Dedifferentiated amniotic fluid mesenchymal stem cell (primary cell): ENCODE measurements around the gene PBXIP1.
A peak's percentile ranks its signal among the peaks of the same experiment; 100 is the strongest.

ENCODE experiments used
- DNase-seq: peaks from one replicate; pipeline ENCODE4 v3.0.0-alpha.2; 2016; ENCODE audit errors: extremely low spot score

Gene PBXIP1

DNA sequence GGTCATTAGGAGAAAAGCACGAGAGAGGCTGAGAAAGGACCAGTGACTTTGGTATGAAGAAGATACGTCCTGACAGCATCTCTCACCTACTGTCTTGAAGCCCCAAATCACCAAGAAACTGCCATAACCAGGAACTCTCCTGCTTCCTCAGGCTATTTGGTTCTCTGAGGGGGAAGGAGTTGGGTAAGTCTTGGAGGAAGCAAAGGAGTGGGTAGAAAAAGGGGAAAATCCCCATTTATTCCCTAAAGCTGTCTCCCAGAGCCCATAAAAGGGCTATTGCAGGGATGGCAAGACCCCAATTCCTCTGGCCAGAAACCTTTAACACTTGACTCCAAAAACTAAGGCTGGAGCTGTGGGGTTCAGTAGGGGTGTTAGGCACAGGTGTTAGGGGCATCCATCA, 2.1 kb upstream of the PBXIP1 start:
- no peak for DNase-seq

DNA sequence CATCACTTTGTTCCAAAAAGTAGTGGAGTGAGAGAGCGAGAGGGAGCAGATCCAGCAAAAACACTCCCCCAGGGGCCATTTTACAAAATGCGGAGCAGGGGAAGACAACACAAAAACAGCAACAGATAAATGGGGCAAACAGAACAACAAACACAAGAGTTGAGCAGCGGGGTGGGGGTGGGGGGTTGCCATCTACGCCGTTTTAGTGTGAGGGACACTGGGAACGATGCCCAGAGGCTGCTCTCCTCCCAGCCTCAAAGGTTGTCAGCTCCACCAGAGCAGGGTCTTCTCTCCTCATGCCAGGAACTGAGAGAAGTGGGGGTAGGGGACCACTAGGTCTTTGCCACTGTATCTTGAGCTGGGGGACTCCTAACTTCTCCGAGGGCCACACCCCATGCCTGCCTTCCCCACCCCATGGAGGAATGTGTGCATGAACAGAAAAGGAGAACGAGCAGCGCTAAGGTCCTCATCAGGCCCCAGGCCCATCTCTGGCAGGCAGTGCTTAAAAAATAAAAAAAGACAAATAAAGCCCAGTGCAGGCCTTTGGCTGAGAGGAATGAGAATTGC, 1.3 kb upstream of the PBXIP1 start:
- no peak for DNase-seq

- DNase-seq: no peak
Observed at GRCh38 chr1:154956544-154956941, 644 bp upstream of the PBXIP1 start.

GRCh38 chr1:154955039-154955717, 721 bp downstream of the PBXIP1 start:
- peak; percentile 58 for DNase-seq

DNA sequence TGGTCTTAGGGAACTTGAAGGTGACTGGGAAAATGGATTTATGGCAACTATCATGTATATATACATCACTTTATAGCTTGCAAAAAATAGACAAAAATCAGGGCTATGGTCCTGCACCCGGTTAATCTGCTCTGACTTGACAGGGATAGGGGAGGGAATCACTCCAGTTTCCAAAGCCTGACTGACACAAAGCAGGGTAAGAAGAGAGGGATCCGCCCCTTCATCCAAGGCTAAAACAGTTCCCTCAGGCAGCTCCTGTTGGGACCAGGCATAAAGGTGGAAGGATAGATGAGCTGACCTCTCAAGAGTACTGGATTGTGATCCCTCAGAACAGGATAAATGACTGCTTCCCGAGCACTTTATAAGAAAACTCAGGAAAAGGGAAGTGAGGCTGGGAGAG, 1.4 kb downstream of the PBXIP1 start:
- no peak for DNase-seq

DNA sequence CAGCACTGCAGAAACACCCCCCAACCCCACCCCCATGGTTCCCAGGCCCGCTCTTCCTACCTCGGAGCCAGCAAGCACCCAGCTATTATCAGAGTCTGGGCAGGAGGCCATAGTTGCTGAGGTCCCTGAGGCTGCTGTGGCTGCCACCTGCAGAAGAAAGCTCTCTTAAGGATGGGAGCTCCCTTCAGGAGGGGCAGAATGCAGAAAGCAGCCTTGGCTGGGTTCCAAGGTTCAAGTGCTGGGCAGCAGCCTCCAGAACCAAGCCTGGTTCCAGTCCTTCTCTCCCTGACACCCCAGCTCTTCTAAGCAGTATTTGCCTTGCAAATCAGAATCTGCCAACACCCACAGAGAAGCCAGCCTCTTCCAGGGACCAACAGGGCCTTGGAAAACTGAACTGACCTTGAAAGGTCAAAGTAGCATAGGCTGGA, 2.3 kb downstream of the PBXIP1 start:
- no peak for DNase-seq

DNA sequence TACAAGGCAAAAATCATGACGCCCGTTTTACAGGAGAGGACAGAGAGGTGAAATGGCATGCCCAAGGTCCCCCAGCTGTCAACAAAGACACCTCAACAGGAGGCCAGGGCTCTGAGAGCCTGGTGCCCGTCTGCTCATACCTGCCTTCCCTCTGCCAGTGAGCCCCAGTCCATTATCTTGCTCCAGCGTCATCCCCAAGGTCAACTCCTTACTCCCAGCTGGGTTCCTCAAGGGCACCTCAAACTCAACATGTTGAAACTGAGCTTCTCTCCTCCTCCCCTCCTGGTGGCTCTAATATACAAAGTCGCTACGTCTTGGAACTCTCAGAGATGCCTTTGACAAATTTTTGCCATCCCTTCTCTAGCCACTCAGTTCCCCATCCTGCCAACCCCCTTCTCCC, 3.2 kb downstream of the PBXIP1 start:
- DNase-seq: no peak

DNA sequence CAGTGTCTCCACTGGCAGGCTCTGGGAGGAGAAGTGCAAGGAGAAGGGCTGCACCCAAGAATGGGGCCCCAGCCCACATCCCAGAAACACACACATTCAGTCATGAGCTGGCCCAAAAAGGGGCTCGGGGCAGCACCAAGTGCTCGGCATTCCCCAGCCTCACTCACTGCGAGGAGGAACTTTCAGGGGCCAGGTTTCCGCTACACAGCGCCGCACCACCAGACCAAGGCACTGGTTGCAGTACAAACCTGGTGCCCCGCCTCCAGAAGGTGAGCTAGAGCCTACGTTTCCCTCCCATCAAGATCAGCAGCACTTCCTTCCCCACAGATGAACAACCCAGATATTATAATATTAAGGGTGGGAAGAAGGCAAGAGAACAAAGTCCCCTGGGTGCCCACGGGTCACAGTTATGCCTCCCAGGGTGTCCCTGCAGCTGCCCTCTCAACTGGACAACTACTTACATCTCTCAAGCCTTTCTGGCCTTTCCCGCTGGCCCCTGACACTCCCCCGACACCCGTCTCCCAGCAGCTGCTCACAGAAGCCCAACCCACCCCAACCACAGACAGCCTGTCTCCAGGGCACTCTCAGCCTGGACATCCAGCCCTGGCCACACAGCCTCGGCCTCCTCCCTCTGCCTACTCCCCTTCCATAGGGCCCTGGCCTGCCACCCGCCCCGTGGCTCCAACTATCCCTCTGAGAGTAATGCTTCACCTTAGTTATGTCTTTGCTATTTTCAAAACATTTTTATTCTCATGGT, 3.8 kb downstream of the PBXIP1 start:
- no peak for DNase-seq

DNA sequence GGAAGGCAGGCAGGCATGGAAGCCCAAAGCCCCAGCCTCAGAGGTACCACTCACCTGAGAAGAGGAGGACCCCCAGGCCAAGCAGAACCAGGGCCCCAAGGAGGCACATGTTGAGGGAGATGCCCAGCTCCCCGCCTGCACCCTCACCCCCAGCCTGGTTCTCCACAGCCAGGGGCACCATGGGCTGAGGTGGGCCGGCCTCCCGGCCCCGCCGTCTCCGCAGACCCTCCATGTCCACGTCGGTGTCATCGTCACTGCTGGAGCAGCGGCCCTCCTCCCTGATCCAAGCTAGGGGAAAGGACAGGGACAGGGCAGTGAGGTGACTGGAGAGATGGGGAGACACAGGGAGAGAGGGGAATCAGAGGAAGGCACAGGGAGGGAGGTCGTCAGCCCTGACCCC, 7.8 kb downstream of the PBXIP1 start:
- DNase-seq: no peak

DNA sequence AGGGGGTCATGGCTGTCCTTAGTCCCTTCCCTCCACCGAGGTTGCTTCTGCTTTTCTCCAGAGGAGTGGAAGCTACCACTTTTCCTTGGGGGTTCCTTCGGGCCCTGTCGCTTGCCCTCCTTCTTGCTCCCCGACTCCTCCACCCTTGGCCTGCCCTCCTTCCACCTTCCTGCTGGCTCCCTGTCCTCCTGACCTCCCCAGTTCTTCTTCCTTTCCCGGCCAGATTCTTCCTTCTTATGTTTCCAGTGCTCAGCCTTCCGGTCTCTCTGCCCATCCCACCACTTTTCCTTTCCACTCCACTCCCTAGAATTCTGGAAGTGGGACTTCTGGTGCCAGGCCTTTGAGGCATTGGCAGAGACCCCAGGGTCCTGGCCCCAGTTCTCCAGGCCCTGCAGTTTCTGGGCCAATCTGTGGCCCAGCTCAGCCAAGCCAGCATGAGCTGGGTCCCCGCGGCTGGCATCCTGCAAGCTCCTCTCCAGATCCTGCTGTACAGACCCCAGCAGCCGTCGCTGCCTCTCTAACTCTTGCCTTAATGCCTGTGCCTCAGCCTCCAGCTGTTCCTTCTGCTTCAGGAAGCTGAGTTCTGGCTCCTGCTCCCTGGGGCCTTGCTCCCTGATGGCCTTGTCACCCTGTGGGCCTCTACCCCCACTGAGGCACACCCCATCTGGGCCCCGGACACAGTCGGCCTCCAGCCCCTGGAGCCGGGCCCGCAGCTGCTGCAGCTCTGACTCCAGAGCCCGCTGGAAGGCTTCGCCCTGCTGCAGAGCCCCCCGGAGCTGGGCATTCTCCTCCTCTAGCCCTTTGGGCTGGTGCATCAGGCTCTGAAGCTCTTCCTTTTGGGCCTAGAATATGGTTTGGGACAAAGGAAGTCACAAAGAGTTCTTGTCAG, 9.7 kb downstream of the PBXIP1 start:
- DNase-seq: no peak

DNA sequence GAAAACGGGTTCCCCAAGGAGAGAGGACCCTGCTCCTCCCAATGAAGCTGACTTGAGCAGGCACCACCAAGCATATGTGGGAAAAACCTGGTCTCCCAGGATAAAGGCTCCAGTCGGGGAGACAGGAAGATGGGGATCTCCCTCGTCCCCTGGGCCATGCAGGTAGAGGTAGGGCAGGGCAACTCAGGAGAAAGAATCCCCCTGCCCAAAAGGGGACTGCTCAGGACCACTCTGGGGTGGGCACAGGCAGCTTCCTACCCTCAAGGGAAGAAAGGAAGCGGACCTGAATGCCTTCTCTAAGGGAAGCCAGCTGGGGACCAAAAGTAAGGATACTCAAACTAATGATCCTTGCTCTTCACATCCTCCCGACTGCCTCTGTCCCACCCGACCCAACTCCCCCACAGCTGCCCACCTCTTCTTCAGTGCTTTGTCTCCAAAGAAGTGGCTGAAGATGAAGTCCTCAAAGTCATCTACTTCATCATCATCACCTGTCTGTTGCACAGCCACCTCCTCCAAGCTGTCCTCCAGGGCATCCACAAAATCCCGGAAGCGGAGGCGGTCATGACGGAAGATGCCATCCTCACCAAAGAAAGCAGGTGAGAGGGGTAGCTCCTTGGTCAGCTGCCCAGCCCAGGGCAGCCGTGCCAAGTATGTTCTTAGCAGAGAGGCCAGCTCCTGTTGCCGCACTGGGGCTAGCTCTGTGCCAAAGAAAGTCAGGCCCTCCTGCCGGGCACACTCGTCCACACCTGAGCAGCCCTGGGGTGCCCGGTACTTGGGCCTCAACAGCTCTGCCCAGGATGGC, 10.5 kb downstream of the PBXIP1 start:
- no peak for DNase-seq

DNA sequence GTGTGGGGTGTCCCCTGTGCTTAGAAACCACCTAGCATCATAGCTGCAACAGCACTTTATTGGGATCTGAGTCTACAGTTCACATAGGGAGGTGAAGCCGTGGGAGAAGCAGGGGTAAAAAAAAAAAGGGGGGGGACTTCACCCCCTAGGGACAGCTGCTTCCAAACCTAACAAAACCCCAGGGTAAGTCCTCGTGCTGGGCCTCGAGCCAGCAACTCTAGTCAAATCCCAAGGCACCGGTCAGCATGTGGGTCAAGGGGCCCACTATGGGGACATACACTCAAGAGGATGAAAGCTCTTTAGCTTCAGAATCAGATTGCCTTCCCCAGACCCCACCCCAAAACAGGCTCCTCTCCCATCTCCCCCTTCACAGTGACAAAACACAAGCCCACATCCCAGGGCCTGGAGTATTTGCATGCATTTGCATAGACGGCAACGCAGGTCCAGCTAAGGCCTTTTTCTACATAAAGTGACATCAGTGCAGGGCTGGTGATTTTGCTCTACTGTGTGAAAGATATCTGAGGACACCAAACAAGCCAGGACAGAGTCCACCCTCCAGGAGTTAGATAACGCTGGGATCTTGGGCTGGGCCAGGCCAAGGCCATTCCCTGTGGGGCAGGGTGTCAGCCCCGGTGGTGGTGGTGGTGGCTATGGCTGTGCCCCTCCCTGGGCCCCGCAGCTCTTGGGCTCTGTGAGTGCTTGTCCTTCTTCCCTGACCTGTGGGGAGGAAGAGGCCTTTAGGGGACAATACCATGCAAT, 11.3 kb downstream of the PBXIP1 start:
- DNase-seq: no peak

GRCh38 chr1:154943649-154944400, 12.1 kb downstream of the PBXIP1 start:
- DNase-seq: no peak

DNA sequence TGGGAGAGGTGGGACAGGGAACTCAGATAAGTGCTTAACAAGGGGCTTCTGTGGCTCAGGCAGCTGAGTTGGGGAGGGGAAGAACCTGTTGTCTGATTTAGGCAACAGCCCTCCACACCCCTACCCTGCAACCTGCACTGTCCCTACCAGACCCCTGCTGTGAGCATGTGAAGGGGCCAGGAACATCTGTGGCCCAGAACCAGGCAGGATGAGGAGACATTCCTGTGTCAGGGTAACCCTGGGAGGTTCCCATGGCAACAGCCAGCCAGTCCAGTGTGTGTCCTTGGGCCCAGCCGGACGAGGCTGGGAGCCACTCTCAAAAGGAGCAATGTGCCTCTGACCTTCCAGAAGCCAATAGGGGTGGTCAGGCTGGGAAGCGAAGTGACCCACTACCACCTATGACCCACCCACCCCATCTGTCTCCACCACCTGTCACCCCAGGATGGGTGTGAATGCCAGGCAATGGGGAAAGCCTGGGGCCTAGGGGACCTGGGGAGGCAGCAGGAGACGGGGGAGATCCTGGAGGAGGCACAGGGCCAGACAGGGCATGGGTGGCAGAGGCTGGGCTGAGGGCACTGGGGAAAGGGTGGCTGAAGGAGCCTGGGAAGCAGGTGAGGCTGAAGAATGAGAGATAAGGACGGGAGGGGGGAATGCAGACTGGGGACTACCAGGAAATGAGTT, 14.4 kb downstream of the PBXIP1 start:
- no peak for DNase-seq

- DNase-seq: no peak
Observed at GRCh38 chr1:154940651-154941194, 15.2 kb downstream of the PBXIP1 start.

DNA sequence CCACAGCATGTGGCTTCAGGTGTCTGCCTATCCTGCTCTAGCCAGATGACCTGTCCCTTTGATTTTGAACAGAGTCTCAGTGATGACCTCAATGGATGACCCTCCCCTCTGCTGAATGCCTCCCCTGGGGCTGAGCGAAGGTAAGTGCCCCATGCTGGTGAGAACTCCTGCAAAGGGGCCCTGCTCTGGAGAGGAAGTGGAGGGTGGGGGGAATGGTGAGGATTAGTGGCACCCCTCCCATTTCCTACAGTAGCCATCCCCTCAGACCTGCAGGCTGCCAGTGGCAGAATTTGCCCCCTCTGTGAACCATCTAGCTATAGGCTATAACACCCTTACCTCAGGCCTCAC, 15.7 kb downstream of the PBXIP1 start:
- no peak for DNase-seq

- no peak for DNase-seq
Observed at GRCh38 chr1:154938604-154939399, 17.1 kb downstream of the PBXIP1 start.

DNA sequence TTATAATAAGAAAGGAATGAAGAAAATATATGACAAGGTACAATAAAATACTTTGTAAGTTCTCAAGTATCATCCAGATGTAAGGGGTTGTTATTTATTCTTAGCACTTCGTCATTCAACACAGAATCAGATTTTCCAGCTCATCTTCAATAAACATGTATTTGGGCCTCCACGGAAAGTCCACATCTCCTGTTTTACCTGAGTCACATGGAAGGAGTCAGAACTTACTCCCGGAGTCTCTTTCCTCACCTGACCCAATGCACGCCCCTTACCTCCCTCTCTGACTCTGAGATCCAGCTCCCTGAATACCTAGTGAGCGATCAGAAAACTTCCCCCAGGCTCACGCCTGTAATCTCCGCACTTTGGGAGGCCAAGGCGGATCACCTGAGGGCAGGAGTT, 17.9 kb downstream of the PBXIP1 start:
- no peak for DNase-seq
